Hepatocyte (in vitro differentiated cells): Measurements from ENCODE around the gene MAMDC2.

Experiments
- CTCF ChIP-seq: fragments of 200-600 bp; sonication (generic); IDR thresholded peaks from 2 replicates; pipeline ENCODE4 v1.5.1; 2016; ENCODE audit warnings: antibody characterized with exemption, mild to moderate bottlenecking; ENCODE audit not compliant: poor library complexity
- EZH2 ChIP-seq: fragments of 200-600 bp; sonication (generic); IDR thresholded peaks from 2 replicates; pipeline ENCODE4 v1.6.1; 2016; ENCODE audit warnings: antibody characterized with exemption, mild to moderate bottlenecking, borderline replicate concordance
- EZH2phosphoT487 ChIP-seq: fragments of 200-600 bp; sonication (generic); IDR thresholded peaks from one replicate; pipeline ENCODE4 v1.6.1; 2018; ENCODE audit warnings: antibody characterized with exemption, mild to moderate bottlenecking, low read depth, moderate library complexity; ENCODE audit not compliant: unreplicated experiment, severe bottlenecking

DNA sequence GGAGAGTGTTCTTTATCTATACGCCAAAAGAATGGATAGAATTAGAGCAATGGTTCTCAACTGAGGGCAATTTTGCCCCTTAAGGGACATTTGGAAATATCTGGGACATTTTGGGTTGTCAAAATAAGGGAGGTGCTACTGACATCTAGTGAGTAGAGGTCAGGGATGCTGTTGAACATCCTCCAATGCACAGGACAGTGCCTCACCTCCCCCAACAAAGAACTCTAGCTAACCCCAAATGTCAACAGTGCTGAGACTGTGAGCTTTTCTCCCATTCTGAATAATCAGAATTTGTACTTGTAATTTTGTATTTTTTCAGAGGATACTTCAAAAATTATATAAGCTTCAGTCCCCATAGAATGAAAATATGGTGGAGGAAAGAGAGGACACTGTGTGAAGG lies 206.6 kb downstream of the MAMDC2 start:
- TF ChIP-seq CTCF (no peak), EZH2 (no peak), EZH2phosphoT487 (no peak)
